HCT116 (cell line): ENCODE data around the gene KCNH2. TPM values are rescaled to one million over a fixed set of nuclear protein-coding genes. Genes with fewer than 3 reads are reported as not detected.

Experiments
- ATAC-seq: fragments of 200-7000 bp; cut with Tn5 transposase; 2 replicates; pipeline ENCODE4 v1.9.1; 2020; ENCODE audit warnings: mild to moderate bottlenecking, moderate library complexity
- BruUV-seq: library from RNA; stranded (reverse); fragments of 400-500 nt; replicated peaks from 2 replicates; lab custom pipeline; 2021; lab: Mats Ljungman, UMichigan
- CTCF ChIA-PET: fragments of 300-600 bp; sonication (Branson Sonifier 250); formaldehyde crosslinking; loops from one replicate; lab custom pipeline; 2021; ENCODE audit warnings: antibody characterized with exemption; lab: Charles Lee
- POLR2A ChIA-PET: fragments of 300-600, 350-600 bp; sonication (Branson Sonifier 250); formaldehyde crosslinking; loops from one replicate; lab custom pipeline; 2021; ENCODE audit warnings: antibody characterized with exemption; lab: Charles Lee
- RAD21 ChIA-PET, 2 experiments: fragments of 300-600 bp; sonication (Branson Sonifier 250); formaldehyde crosslinking; loops; one replicate each; lab custom pipeline; 2023; ENCODE audit warnings: low total read pairs in 2 of 2; ENCODE audit not compliant: uncharacterized antibody in 2 of 2, unreplicated experiment in 2 of 2, low non-redundant PET in 1 of 2; lab: Charles Lee
- DNase-seq: peaks from one replicate; pipeline ENCODE4 v3.0.0-alpha.2; 2010; ENCODE audit warnings: low read depth, low spot score
- H2AFZ ChIP-seq: fragments of 200-600 bp; shearing (Covaris generic), sonication (generic); 2 replicates; pipeline ENCODE4 v1.6.1; 2017; ENCODE audit warnings: low read depth, mixed run types, mixed read lengths, antibody characterized with exemption, low read length; ENCODE audit not compliant: poor library complexity, severe bottlenecking
- H3K27ac ChIP-seq: 2 replicates; pipeline ENCODE4 v1.5.1; 2012; ENCODE audit warnings: low read depth, low read length
- H3K27me3 ChIP-seq: fragments of 200-600 bp; sonication (generic); 2 replicates; pipeline ENCODE4 v1.6.1; 2016; ENCODE audit warnings: mixed run types, low read length, mixed read lengths; ENCODE audit not compliant: insufficient read depth
- H3K36me3 ChIP-seq, 2 experiments: fragments of 200-500 bp in 1 of 2; fragments of 200-600 bp in 1 of 2; sonication (Bioruptor generic) in 1 of 2; sonication (generic) in 1 of 2; 2 replicates each; pipeline versions ENCODE4 v1.5.1 to v1.6.1; 2014 to 2016; ENCODE audit warnings: low read length in 2 of 2, inconsistent platforms in 1 of 2, mixed read lengths in 1 of 2, mixed run types in 1 of 2; ENCODE audit not compliant: insufficient read depth in 2 of 2, control insufficient read depth in 1 of 2
- H3K4me1 ChIP-seq, 2 experiments: fragments of 200-600 bp in 1 of 2; sonication (generic) in 1 of 2; 2 replicates each; pipeline versions ENCODE4 v1.5.1 to v1.6.1; 2012 to 2017; ENCODE audit warnings: low read length in 2 of 2, inconsistent platforms in 1 of 2, mild to moderate bottlenecking in 1 of 2, mixed read lengths in 1 of 2, mixed run types in 1 of 2, moderate library complexity in 1 of 2; ENCODE audit not compliant: insufficient read depth in 2 of 2, control insufficient read depth in 1 of 2
- H3K4me2 ChIP-seq: fragments of 200-600 bp; sonication (generic); 2 replicates; pipeline ENCODE4 v1.6.1; 2017; ENCODE audit warnings: mixed run types, low read length, mixed read lengths
- H3K4me3 ChIP-seq, 2 experiments: fragments of 200-600 bp in 1 of 2; sonication (generic) in 1 of 2; replicated peaks in 1 of 2; 2 replicates each; pipeline ENCODE4 v1.5.1; 2011 to 2016; ENCODE audit warnings: low read length in 2 of 2, control low read depth in 1 of 2, low read depth in 1 of 2, mild to moderate bottlenecking in 1 of 2, mixed read lengths in 1 of 2, mixed run types in 1 of 2
- H3K79me2 ChIP-seq: fragments of 200-600 bp; sonication (generic); 2 replicates; pipeline ENCODE4 v1.6.1; 2017; ENCODE audit warnings: mild to moderate bottlenecking, mixed run types, low read length, moderate library complexity, mixed read lengths; ENCODE audit not compliant: insufficient read depth
- H3K9ac ChIP-seq: fragments of 200-600 bp; sonication (generic); 2 replicates; pipeline ENCODE4 v1.6.1; 2016; ENCODE audit warnings: low read length, mixed read lengths
- H3K9me2 ChIP-seq: fragments of 200-600 bp; sonication (generic), shearing (Covaris generic); 2 replicates; pipeline ENCODE4 v1.6.1; 2017; ENCODE audit warnings: mixed run types, mild to moderate bottlenecking, moderate library complexity; ENCODE audit not compliant: insufficient read depth
- H3K9me3 ChIP-seq, 2 experiments: fragments of 200-500 bp in 1 of 2; fragments of 200-600 bp in 1 of 2; sonication (Bioruptor generic) in 1 of 2; sonication (generic) in 1 of 2; 2 replicates each; pipeline ENCODE4 v1.6.1; 2014 to 2017; ENCODE audit warnings: low read length in 2 of 2, mixed read lengths in 2 of 2, inconsistent platforms in 1 of 2, low read depth in 1 of 2, mild to moderate bottlenecking in 1 of 2, mixed run types in 1 of 2, moderate library complexity in 1 of 2; ENCODE audit not compliant: control insufficient read depth in 1 of 2, insufficient read depth in 1 of 2
- H4K20me1 ChIP-seq: fragments of 200-600 bp; sonication (generic), shearing (Covaris generic); 2 replicates; pipeline ENCODE4 v1.6.1; 2017; ENCODE audit warnings: mixed run types, mild to moderate bottlenecking, moderate library complexity; ENCODE audit not compliant: insufficient read depth
- CEBPB ChIP-seq: IDR thresholded peaks from 2 replicates; pipeline ENCODE4 v1.6.1; 2012; ENCODE audit warnings: low read depth
- EGR1 ChIP-seq: IDR thresholded peaks from 2 replicates; pipeline ENCODE4 v1.6.1; 2012; ENCODE audit warnings: low read depth
- EZH2phosphoT487 ChIP-seq: fragments of 200-600 bp; IDR thresholded peaks from 2 replicates; pipeline ENCODE4 v1.6.1; 2018; ENCODE audit warnings: antibody characterized with exemption, borderline replicate concordance
- JUND ChIP-seq: IDR thresholded peaks from 2 replicates; pipeline ENCODE4 v1.6.1; 2012
- POLR2AphosphoS5 ChIP-seq: IDR thresholded peaks from 2 replicates; pipeline ENCODE4 v1.6.1; 2011; ENCODE audit warnings: mild to moderate bottlenecking, low read depth, low read length, moderate library complexity
- SIN3A ChIP-seq: IDR thresholded peaks from 2 replicates; pipeline ENCODE4 v1.6.1; 2012; ENCODE audit warnings: low read depth
- SP1 ChIP-seq: IDR thresholded peaks from 2 replicates; pipeline ENCODE4 v1.6.1; 2012; ENCODE audit warnings: low read depth
- TCF7L2 ChIP-seq: IDR thresholded peaks from 2 replicates; pipeline ENCODE4 v1.7.0; 2011; ENCODE audit warnings: borderline replicate concordance, inconsistent platforms; ENCODE audit not compliant: insufficient read depth, insufficient read length; ENCODE audit errors: extremely low read depth
- ZFX ChIP-seq: fragments of 450-650 bp; IDR thresholded peaks from 2 replicates; pipeline ENCODE4 v1.6.1; 2017
- intact Hi-C: fragments of 100-400 bp; cut with micrococcal nuclease; formaldehyde crosslinking; loops from 2 replicates; pipeline ENCODE4 v1.10.0; 2022
- total RNA-seq: library from RNA; stranded (reverse); gene quantifications from one replicate; pipeline ENCODE4 v1.2.1, GENCODE V29; 2021; ENCODE audit not compliant: unreplicated experiment
- TF ChIP-seq, protein P1 (sequence below): IDR thresholded peaks from 2 replicates; pipeline ENCODE4 v1.6.1; 2012
- TF ChIP-seq, protein P2 (sequence below): IDR thresholded peaks from 2 replicates; pipeline ENCODE4 v1.6.1; 2012
- TF ChIP-seq, protein P3 (sequence below): IDR thresholded peaks from 2 replicates; pipeline ENCODE4 v1.6.1; 2012; ENCODE audit warnings: low read depth

The KCNH2 gene
- total RNA-seq, 1 experiment from 2014 or later, result 9.7 TPM

DNA sequence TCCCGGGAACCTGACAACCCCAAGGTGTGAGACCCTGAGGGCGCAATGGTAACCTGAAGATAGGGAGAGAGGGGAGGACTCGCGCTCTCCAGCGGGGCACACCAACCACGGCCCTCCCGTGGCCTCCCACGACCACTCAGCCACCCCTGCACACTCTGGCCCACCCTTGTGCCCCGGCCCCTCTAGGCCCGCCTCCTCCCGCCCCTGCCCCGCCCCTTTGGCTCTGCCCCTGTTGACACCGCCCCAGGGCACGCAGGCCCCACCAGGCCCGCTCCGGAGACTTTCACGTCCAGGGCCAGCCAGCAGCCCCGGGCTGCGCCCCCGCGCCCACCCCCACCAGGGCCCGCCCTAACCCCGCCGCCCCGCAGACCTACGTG lies 35.2 kb upstream of the KCNH2 start:
- TF ChIP-seq EGR1, result no peak
- TF ChIP-seq ZFX, result no peak
- no peak for TF ChIP-seq POLR2AphosphoS5
- TF ChIP-seq, protein P1, sequence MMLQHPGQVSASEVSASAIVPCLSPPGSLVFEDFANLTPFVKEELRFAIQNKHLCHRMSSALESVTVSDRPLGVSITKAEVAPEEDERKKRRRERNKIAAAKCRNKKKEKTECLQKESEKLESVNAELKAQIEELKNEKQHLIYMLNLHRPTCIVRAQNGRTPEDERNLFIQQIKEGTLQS, result no peak
- TF ChIP-seq EZH2phosphoT487, result no peak
- TF ChIP-seq SP1, result no peak
- TF ChIP-seq, protein P2, sequence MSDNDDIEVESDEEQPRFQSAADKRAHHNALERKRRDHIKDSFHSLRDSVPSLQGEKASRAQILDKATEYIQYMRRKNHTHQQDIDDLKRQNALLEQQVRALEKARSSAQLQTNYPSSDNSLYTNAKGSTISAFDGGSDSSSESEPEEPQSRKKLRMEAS, result no peak
- TF ChIP-seq JUND, result no peak
- no peak for TF ChIP-seq CEBPB
- TF ChIP-seq TCF7L2, result no peak
- no peak for TF ChIP-seq SIN3A
- TF ChIP-seq, protein P3, sequence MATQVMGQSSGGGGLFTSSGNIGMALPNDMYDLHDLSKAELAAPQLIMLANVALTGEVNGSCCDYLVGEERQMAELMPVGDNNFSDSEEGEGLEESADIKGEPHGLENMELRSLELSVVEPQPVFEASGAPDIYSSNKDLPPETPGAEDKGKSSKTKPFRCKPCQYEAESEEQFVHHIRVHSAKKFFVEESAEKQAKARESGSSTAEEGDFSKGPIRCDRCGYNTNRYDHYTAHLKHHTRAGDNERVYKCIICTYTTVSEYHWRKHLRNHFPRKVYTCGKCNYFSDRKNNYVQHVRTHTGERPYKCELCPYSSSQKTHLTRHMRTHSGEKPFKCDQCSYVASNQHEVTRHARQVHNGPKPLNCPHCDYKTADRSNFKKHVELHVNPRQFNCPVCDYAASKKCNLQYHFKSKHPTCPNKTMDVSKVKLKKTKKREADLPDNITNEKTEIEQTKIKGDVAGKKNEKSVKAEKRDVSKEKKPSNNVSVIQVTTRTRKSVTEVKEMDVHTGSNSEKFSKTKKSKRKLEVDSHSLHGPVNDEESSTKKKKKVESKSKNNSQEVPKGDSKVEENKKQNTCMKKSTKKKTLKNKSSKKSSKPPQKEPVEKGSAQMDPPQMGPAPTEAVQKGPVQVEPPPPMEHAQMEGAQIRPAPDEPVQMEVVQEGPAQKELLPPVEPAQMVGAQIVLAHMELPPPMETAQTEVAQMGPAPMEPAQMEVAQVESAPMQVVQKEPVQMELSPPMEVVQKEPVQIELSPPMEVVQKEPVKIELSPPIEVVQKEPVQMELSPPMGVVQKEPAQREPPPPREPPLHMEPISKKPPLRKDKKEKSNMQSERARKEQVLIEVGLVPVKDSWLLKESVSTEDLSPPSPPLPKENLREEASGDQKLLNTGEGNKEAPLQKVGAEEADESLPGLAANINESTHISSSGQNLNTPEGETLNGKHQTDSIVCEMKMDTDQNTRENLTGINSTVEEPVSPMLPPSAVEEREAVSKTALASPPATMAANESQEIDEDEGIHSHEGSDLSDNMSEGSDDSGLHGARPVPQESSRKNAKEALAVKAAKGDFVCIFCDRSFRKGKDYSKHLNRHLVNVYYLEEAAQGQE, result no peak
- BruUV-seq, result no TSS peak
- intact Hi-C loops, result loop anchor here (10.0 kb wide), 1 partner anchor 239 kb away; no protein-coding TSS in a partner anchor
- H3K79me2 ChIP-seq, result peaks cover 4% of the 10 kb centered on the region; the same call in 1 of the 2 replicates
- no peaks in the 10 kb centered on the region for H3K9me3 ChIP-seq
- ChIA-PET RAD21 (no interaction called here), POLR2A (no interaction called here), CTCF (interaction anchor here (1.0 to 1.9 kb wide), 3 partner anchors 15 to 97 kb away, joined by 3 to 7 read pairs (median 7); partner anchors contain the start of gene ABCB8)
- H3K27me3 ChIP-seq, result no peaks in the 10 kb centered on the region
- DNase-seq, result no peak
- H3K9ac ChIP-seq, result no peak overlapping the region
- H4K20me1 ChIP-seq, result no peaks in the 10 kb centered on the region
- H3K4me3 ChIP-seq, result no peak overlapping the region
- ATAC-seq, result no peak
- H3K27ac ChIP-seq, result no peak overlapping the region
- H3K4me1 ChIP-seq, result peaks cover 11 to 60% of the 10 kb centered on the region in 2 experiments; a peak in 3 of 4 replicates
- H3K36me3 ChIP-seq, result no peaks in the 10 kb centered on the region
- H3K4me2 ChIP-seq, result no peak overlapping the region; the same call in 1 of the 2 replicates
- H3K9me2 ChIP-seq, result no peaks in the 10 kb centered on the region
- no peak overlapping the region for H2AFZ ChIP-seq
